KMS-11 (cell line): ENCODE data around the gene DLGAP1.

Source experiments
- H2AFZ ChIP-seq: fragments of 200-600 bp; sonication (generic); 2 replicates; pipeline ENCODE4 v1.6.1; 2016; ENCODE audit warnings: antibody characterized with exemption, mixed run types, low read depth
- H3K27ac ChIP-seq: fragments of 200-600 bp; sonication (generic); 2 replicates; pipeline ENCODE4 v1.6.1; 2016; ENCODE audit warnings: mild to moderate bottlenecking, mixed run types
- H3K27me3 ChIP-seq: fragments of 200-600 bp; sonication (generic); 2 replicates; pipeline ENCODE4 v1.6.1; 2017; ENCODE audit warnings: mild to moderate bottlenecking, low read depth, mixed run types, moderate library complexity; ENCODE audit not compliant: insufficient read depth
- H3K36me3 ChIP-seq: fragments of 200-600 bp; sonication (generic); 2 replicates; pipeline ENCODE4 v1.6.1; 2017; ENCODE audit warnings: mild to moderate bottlenecking, mixed run types; ENCODE audit not compliant: insufficient read depth
- H3K4me1 ChIP-seq: fragments of 200-600 bp; sonication (generic); 2 replicates; pipeline ENCODE4 v1.6.1; 2016; ENCODE audit warnings: mild to moderate bottlenecking, low read depth, mixed run types; ENCODE audit not compliant: poor library complexity, severe bottlenecking
- H3K4me2 ChIP-seq: fragments of 200-600 bp; sonication (generic); 2 replicates; pipeline ENCODE4 v1.7.0; 2016; ENCODE audit warnings: mild to moderate bottlenecking, mixed run types
- H3K4me3 ChIP-seq: fragments of 200-600 bp; sonication (generic); IDR thresholded peaks from 2 replicates; pipeline ENCODE4 v1.6.1; 2017; ENCODE audit warnings: low read depth, low read length, mixed read lengths; ENCODE audit not compliant: insufficient read depth
- H3K79me2 ChIP-seq: fragments of 200-600 bp; sonication (generic); 2 replicates; pipeline ENCODE4 v1.6.1; 2016; ENCODE audit warnings: low read depth, mixed run types; ENCODE audit not compliant: insufficient read depth
- H3K9ac ChIP-seq: fragments of 200-600 bp; sonication (generic); 2 replicates; pipeline ENCODE4 v1.6.1; 2016; ENCODE audit warnings: mild to moderate bottlenecking, mixed run types
- H4K20me1 ChIP-seq: fragments of 200-600 bp; sonication (generic); 2 replicates; pipeline ENCODE4 v1.6.1; 2016; ENCODE audit warnings: mild to moderate bottlenecking, mixed run types; ENCODE audit not compliant: insufficient read depth
- CTCF ChIP-seq: fragments of 200-600 bp; sonication (generic); conservative IDR thresholded peaks from 2 replicates; pipeline ENCODE4 v1.6.1; 2017; ENCODE audit warnings: low read depth, mild to moderate bottlenecking, antibody characterized with exemption, low read length, moderate library complexity, mixed read lengths

The DLGAP1 gene

GRCh38 chr18:3839581-3839981 lies 615.5 kb downstream of the DLGAP1 start:
- Histone ChIP-seq H3K79me2 (no peaks in the 10 kb centered on the region), H3K4me3 (no peak overlapping the region), H3K27ac (no peak overlapping the region), H3K27me3 (no peaks in the 10 kb centered on the region), H3K36me3 (no peaks in the 10 kb centered on the region), H2AFZ (no peak overlapping the region), H3K4me1 (no peaks in the 10 kb centered on the region), H4K20me1 (no peaks in the 10 kb centered on the region), H3K9ac (no peak overlapping the region), H3K4me2 (no peak overlapping the region)
- TF ChIP-seq CTCF = no peak

- Histone ChIP-seq H3K4me1 (no peaks in the 10 kb centered on the region), H3K79me2 (no peaks in the 10 kb centered on the region), H3K27me3 (no peaks in the 10 kb centered on the region), H3K36me3 (no peaks in the 10 kb centered on the region), H3K9ac (no peak overlapping the region), H4K20me1 (no peaks in the 10 kb centered on the region), H3K4me3 (no peak overlapping the region), H3K4me2 (no peak overlapping the region), H3K27ac (no peak overlapping the region), H2AFZ (no peak overlapping the region)
- TF ChIP-seq CTCF = no peak
Observed at GRCh38 chr18:3836483-3837335, 618.4 kb downstream of the DLGAP1 start.

GRCh38 chr18:3832025-3832638 lies 623.0 kb downstream of the DLGAP1 start:
- H2AFZ ChIP-seq = no peak overlapping the region
- H3K27me3 ChIP-seq = no peaks in the 10 kb centered on the region
- H3K36me3 ChIP-seq = no peaks in the 10 kb centered on the region
- no peaks in the 10 kb centered on the region for H3K79me2 ChIP-seq
- H3K4me2 ChIP-seq = no peak overlapping the region
- no peak for TF ChIP-seq CTCF
- no peak overlapping the region for H3K27ac ChIP-seq
- H3K4me3 ChIP-seq = no peak overlapping the region
- no peaks in the 10 kb centered on the region for H4K20me1 ChIP-seq
- no peaks in the 10 kb centered on the region for H3K4me1 ChIP-seq
- no peak overlapping the region for H3K9ac ChIP-seq

GRCh38 chr18:3830604-3831003 lies 624.5 kb downstream of the DLGAP1 start:
- H2AFZ ChIP-seq = no peak overlapping the region

More at GRCh38 chr18:3830604-3831003, 624.5 kb downstream of the DLGAP1 start:
- no peak overlapping the region for H3K27ac ChIP-seq
- no peaks in the 10 kb centered on the region for H3K27me3 ChIP-seq
- no peaks in the 10 kb centered on the region for H4K20me1 ChIP-seq
- no peaks in the 10 kb centered on the region for H3K4me1 ChIP-seq
- no peaks in the 10 kb centered on the region for H3K79me2 ChIP-seq
- H3K4me3 ChIP-seq = no peak overlapping the region
- TF ChIP-seq CTCF = no peak
- no peak overlapping the region for H3K4me2 ChIP-seq
- no peak overlapping the region for H3K9ac ChIP-seq
- no peaks in the 10 kb centered on the region for H3K36me3 ChIP-seq
